ENCODE results near the gene MINDY4B.

Gene MINDY4B

DNA sequence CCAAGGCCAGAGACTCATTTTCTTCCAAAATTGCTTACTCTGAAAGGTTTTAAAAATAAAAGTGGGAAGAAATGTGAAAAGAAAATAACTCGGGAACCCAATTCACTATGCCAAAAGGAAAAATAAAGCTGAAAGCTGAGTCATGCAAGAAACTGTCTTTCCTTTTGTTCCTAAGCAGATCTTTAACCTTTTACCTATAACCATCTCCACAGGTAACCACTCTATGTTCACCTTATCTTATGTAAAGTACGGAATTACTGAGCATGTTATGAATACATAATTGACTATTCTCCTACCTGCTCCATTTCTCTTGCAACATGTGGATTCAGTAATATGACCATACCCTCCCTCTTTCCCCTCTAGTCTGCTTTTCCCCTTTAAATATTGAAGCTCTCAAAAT, 62.0 kb downstream of the MINDY4B start:
- no peak for DNase-seq

DNA sequence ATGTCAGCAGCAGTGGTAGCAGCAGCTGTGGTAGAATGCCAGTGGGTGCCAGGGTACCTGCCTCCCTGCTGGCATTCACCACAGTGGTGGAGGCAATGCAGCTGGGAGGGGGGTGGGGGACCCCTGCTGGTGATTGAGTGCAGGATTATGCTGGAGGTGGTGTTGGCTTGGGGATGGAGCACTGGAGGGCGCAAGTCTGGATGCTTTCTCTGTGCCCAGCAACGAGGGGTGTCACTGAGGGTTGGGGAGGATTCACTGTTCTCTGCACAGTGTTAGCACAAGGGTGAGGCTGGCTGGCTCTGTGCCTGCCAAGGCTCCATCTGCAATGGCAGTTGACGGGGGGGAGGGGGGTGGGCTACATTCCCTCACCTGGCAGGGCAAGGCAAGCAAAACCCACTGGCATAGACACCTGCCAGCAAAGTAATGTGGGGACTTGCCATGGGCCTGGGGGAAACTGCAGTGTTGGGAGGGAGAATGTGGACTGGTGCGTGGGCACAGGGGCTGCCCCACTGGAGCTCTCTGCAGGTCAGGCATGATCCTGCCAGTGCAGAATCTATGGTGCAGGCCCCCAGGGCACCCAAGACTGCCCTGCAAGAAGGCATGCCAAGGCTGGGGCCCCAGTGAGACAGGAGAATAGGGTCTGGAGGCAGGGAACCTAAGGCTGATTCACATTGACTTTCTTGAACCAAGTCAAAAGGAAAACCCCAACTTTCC, 64.3 kb downstream of the MINDY4B start:
- no peak for DNase-seq

DNA sequence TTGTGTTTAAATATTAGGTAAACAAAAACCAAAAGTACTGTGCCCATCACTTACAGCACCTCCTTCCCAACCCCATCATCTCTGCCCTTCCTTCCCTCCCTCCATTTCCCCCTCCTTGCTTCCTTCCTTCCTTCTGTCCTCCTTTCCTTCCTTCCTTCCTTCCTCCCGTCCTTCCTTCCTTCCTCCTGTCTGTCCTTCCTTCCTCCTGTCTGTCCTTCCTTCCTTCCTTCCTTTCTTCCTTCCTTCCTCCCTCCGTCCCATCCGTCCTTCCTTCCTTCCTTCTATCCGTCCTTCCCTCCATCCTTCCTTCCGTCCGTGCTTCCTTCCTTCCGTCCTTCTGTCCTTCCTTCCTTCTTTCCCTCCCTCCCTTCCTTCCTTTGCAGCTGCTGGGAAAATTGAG, 74.5 kb downstream of the MINDY4B start:
- DNase-seq, result no peak

DNA sequence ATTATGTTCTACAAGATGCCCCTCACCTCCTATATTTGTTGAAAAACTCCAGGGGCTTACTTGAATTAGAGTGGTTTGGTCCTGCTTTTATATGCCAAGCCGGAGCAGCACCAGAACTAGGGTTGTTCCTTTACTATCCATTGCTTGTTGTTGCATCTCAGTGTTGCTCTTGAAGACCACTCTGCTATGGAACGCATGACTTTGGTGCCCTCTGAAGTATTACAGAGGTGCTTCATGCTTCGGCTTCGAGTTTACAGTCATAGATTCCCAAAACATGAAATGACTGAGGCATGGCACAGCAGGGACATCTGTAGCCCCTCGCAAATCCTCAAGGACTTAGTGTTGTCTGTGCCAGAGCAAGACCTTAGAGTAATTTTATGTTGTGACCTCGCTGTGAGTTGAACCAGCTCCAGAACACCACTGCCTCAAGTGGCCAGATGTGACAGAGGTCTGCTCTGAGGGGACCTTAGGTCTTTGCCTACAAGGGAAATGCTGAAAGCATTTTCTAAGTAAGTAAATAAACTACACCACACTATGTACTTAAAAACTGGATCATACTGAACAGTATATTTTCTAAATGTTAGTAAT, 75.1 kb downstream of the MINDY4B start:
- no peak for DNase-seq

DNA sequence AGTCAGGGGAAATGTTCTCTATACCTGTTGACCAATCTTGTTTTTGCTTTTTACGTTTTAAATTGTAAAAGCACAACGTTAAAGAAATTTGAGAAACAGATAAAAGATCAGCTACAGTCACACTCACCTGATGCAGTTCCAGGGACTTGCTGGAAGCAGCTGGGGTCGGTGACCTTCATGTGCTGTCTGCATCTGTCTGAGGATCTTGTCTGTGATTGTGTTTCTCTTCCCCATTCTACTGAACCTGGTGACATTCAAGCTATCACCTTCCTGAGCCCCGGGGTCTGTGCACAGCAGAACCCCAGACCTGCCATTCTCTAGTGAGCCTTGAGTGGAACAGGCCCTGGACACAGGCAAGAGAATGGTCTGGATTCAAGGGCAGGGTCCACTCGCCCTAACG, 75.8 kb downstream of the MINDY4B start:
- DNase-seq, result no peak

DNA sequence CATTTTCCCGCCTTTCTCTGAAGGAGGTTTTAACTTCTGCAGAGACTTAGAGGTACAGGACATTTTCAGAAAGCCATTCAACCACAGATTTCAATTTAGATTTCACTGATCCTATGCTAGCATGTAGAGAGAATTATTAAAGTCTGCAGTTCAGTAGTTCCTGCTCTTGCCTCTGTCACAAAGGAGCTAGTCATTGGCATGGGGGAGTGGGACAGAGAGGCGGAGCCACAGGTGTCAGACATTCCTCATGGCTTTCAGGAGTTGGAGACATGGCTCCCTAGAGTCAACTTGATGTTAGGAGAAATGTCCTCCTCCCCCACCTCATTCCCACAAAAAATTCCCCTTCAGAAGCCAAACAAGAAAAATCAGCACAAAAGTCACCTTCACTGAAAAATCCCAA, 76.2 kb downstream of the MINDY4B start:
- no peak for DNase-seq

DNA sequence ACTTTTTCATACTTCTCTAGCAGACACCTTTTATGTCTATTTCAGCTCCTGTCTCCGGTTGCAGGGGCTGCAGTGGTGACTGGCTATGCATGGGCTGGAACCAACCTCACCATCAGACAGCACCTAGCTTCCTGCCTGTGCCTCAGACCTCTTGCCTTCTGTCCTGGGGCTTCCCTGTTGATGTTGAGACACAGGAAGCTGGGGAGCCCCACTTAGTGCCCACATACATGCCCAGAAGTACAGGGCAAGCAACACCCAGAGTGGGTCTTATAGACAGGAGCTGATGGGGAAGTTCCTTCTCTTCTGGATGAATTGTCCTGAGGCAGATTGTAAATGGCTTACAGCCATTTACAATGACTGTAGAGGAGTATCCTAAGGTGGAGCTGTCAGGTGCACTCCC, 77.0 kb downstream of the MINDY4B start:
- no peak for DNase-seq

DNA sequence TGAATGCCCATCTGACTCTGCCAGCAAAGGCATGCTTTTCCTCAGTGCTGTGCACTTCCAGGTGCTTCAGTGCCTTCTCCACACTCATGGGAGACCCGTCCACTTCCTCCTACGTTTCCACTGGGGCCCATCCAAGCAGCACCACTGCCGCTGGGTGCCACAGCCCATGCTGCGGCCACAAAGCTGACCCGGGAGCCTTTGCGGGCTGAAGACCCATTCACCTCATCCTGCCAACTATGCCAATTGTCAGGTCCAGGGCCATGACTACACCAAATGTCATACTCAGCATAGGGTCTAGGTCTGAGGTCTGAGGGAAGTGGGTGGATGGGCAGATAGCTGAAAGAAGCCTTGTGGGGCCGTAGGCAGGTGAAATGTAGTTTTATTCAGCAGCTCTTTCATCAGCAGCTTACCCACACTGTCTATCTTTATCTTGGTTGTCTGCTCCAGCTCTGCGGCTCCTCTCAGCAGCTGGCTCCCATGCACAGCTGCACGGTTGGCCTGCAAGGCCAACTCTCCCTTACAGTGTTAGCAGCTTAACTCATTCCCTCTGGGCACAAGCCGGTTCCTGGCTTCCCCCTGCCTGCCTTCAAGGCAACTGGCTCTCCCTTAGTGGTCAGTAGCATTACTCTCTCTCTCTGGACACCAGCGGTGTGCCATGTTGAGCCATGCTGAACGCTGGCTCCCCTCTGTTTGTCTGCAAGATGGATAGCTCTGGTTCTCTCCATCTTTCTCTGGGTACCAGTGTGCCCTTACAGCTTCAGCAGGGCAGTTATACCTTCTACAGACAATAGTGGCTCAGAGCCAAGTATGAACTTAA, 78.6 kb downstream of the MINDY4B start:
- no peak for DNase-seq

DNA sequence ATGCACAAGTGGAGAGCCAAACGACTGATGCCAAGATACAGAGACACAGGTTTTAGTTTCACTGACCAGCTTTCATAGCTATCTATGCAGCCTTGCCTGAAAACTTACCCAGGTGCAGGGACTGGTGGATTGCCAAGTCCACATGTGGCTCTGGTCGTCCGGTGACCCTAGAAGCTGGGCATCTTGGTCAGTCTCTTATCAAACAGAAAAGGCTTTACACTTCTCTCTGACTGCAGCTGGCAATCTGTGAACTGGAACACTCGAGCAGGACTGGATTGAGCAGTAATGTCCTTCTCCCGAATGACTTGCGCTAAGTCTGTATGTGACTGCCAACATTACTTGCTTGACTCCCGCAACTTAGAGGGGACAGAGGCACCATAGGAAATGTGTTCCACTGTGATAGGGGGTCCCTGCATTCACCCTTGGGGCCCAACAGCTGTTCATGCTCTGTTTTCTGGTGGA, 79.3 kb downstream of the MINDY4B start:
- no peak for DNase-seq

DNA sequence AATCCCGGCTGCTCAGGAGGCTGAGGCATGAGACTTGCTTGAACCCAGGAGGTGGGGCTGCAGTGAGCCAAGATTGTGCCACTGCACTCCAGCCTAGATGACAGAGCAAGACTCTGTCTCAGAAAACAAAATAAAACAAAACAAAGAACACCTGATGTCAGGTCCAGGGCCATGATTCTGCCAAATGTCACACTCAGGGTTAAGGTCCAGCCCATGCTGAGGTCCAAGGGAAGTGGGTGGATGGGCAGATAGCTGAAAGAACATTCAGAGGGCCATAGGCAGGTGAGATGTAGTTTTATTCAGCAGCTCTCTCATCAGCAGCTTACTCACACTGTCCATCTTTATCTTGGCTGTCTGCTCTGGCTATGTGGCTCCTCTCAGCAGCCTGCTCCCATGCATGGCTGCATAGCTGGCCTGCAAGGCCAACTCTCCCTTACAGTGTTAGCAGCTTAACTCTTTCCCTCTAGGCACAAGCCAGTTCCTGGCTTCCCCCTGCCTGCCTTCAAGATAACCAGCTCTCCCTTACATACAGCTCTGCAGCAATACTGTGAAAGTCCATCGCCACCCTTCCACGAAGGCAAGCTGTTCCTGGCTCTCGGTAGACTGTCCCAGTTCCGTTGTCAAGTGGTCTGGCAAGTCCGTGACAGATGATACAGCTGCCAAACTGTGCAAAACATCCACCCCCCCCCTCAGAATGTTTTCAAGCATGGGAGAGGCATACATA, 79.9 kb downstream of the MINDY4B start:
- DNase-seq, result peak; percentile 27

DNA sequence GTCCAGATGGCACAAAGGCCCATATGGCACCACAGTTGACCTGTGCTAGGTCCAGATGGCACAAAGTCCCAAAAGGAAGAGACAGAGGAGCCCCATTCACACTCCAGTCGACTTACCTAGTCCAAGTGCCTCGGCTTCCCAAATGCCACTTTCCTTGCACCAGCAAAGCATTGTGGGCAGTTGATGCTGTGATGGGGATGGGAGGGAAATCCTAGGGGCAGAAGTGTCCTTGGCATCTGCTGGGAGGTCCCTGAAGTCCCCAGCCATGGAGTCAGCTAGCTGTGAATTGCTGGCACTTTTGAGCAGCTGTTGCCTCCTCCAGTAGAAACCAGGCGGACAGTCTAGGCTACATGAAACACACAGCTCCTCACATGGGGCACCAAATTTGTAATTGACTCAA, 82.0 kb downstream of the MINDY4B start:
- no peak for DNase-seq

DNA sequence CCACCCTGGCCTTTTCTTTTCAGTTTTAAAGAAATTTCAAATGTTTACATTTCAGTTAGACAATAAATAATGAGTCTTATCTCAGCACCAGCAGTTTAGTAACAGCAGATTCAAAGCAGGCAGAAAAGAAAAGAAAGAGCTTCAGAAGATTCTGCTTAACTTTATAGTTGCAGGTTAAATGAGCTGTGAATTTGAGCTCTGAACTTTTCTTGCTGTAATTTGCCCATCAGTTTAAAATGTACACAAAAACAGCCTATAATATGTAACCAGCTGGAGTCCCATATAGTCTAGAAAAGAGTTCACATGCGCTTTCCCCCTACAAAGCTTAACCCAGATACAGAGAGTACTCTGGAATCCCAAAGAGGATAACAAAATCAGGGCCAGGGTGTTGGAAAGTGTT, 82.6 kb downstream of the MINDY4B start:
- no peak for DNase-seq

Data from right hindlimb (tissue), 1 donor.